Lung (tissue), 12 donors: Measurements from ENCODE around the gene PIK3AP1. TPM values are rescaled to one million over a fixed set of nuclear protein-coding genes. Genes with fewer than 3 reads are reported as not detected.
A peak's percentile ranks its signal among the peaks of the same experiment; 100 is the strongest.

Experiments
- ATAC-seq: fragments of 200-7000 bp; cut with Tn5 transposase; one replicate; pipeline ENCODE4 v1.9.1; 2020; ENCODE audit warnings: moderate number of reproducible peaks; ENCODE audit not compliant: insufficient read depth, low FRiP score
- DNase-seq, 3 donors: peaks; one replicate each; pipeline ENCODE4 v3.0.0-alpha.2; 2013 to 2017
- H3K27ac ChIP-seq, 2 donors: one replicate each; pipeline ENCODE4 v1.5.1; 2013; ENCODE audit warnings: mild to moderate bottlenecking in 2 of 2, moderate library complexity in 2 of 2, control low read depth in 1 of 2, inconsistent platforms in 1 of 2, low read depth in 1 of 2, low read length in 1 of 2
- H3K27me3 ChIP-seq, 3 donors: one replicate each; pipeline ENCODE4 v1.5.1; 2013; ENCODE audit warnings: low read length in 2 of 3; ENCODE audit not compliant: control insufficient read depth in 3 of 3, insufficient read depth in 3 of 3
- H3K36me3 ChIP-seq, 4 donors: one replicate each; pipeline ENCODE4 v1.5.1; 2013; ENCODE audit warnings: low read length in 4 of 4, mild to moderate bottlenecking in 1 of 4, moderate library complexity in 1 of 4; ENCODE audit not compliant: control insufficient read depth in 4 of 4, insufficient read depth in 4 of 4
- H3K4me1 ChIP-seq, 5 donors: one replicate each; pipeline ENCODE4 v1.5.1; 2013; ENCODE audit warnings: low read length in 5 of 5, mild to moderate bottlenecking in 2 of 5, moderate library complexity in 1 of 5; ENCODE audit not compliant: control insufficient read depth in 5 of 5, insufficient read depth in 5 of 5
- H3K4me3 ChIP-seq: one replicate; pipeline ENCODE4 v1.5.1; 2013; ENCODE audit warnings: mild to moderate bottlenecking, control low read depth, moderate library complexity
- H3K9ac ChIP-seq, 2 donors: one replicate each; pipeline ENCODE4 v1.5.1; 2013; ENCODE audit warnings: low read length in 2 of 2, control low read depth in 1 of 2; ENCODE audit not compliant: insufficient read depth in 1 of 2
- H3K9me3 ChIP-seq, 4 donors: one replicate each; pipeline ENCODE4 v1.5.1; 2013; ENCODE audit warnings: low read length in 3 of 4, mild to moderate bottlenecking in 1 of 4, moderate library complexity in 1 of 4; ENCODE audit not compliant: control insufficient read depth in 4 of 4, insufficient read depth in 3 of 4
- WGBS, 2 donors: extraction: QIAGEN DNeasy Blood & Tissue Kit; methylation state at CpG; one replicate each; pipeline ENCODE4 v1.1.7; 2013; 5-methylcytosine and 5-hydroxymethylcytosine counted together
- polyA plus RNA-seq, 2 donors: library from polyadenylated mRNA; stranded (reverse); fragments of 200-250 nt; gene quantifications; one replicate each; pipeline ENCODE4 v1.2.1, GENCODE V29; 2013
- total RNA-seq, 2 donors: library from RNA; depleted of rRNA in 1 of 2; stranded (reverse); fragments of >200 nt in 1 of 2; gene quantifications; one replicate each; pipeline ENCODE4 v1.2.1, GENCODE V29; 2014 to 2021
- TF ChIP-seq, protein P1 (sequence below): IDR thresholded peaks from 2 replicates; pipeline ENCODE4 v1.5.1; 2012; ENCODE audit warnings: mild to moderate bottlenecking; ENCODE audit errors: control extremely low read depth, extremely low read depth
- donor health status: control.
- donor health status: control.
- donor health status: Bipolar disorder and iron deficiency.
- donor health status: healthy.
- donor health status: DM: yes; HTN: yes; CAD: no.

PIK3AP1 gene
- total and polyA plus RNA-seq, 4 donors = 7.3 to 120 (median 30.4) TPM

DNA sequence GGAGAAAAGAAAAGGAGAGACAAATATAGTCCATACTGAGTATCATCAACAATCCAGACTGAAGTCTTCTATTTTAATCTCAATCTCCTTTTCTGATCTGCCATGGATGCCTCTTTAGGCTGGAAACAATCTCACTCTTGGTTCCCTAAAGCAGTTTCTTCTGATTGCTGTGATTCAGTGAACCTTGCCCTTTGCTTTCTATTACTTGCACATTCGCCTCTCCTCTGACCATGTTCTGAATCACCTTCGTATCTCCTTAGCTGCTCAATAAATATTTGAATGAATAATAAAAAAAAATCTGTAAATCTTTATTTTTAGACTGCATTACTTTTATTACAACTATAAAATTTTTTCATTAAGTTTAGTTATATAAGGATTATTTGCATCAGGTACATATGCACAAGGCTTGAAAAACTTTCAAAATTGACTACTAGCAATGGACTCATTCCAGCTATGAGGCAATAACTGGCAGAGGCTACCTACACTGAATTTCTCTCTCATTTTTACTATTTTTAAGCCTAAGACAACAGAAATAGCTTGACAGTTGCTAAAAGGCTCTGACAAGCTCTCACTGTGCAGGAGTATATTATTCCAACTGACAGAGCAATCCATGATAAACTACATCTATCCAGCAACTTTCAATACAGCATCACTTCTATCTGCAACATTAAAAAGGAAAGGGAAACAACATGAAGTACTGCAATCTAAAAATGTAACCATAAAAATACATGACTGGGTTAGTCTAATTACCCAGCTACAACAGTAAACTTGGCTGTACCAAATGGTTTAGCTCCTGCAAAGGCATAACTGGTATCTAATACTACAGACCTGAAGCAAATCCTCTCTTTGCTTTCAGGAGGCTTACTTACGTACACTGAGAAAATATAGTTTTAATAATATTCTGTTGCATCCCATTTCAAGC lies 159.1 kb downstream of the PIK3AP1 start:
- TF ChIP-seq, protein P1, sequence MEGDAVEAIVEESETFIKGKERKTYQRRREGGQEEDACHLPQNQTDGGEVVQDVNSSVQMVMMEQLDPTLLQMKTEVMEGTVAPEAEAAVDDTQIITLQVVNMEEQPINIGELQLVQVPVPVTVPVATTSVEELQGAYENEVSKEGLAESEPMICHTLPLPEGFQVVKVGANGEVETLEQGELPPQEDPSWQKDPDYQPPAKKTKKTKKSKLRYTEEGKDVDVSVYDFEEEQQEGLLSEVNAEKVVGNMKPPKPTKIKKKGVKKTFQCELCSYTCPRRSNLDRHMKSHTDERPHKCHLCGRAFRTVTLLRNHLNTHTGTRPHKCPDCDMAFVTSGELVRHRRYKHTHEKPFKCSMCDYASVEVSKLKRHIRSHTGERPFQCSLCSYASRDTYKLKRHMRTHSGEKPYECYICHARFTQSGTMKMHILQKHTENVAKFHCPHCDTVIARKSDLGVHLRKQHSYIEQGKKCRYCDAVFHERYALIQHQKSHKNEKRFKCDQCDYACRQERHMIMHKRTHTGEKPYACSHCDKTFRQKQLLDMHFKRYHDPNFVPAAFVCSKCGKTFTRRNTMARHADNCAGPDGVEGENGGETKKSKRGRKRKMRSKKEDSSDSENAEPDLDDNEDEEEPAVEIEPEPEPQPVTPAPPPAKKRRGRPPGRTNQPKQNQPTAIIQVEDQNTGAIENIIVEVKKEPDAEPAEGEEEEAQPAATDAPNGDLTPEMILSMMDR = no peak
- no peak overlapping the region for H3K4me3 ChIP-seq
- peaks cover 0 to 2% (median 0%) of the 10 kb centered on the region in 4 donors for H3K9me3 ChIP-seq
- no peaks in the 10 kb centered on the region for H3K27me3 ChIP-seq
- 96% methylated on average over 3 of the region's 3 CpGs for WGBS, 2 donors
- peaks cover 6 to 27% (median 25%) of the 10 kb centered on the region in 4 donors for H3K36me3 ChIP-seq
- ATAC-seq (no peak), DNase-seq (peak in 1 of 3 donors; percentile 16)
- H3K9ac ChIP-seq = no peak overlapping the region
- H3K27ac ChIP-seq = no peak overlapping the region
- H3K4me1 ChIP-seq = peaks cover 0 to 5% (median 0%) of the 10 kb centered on the region in 5 donors

DNA sequence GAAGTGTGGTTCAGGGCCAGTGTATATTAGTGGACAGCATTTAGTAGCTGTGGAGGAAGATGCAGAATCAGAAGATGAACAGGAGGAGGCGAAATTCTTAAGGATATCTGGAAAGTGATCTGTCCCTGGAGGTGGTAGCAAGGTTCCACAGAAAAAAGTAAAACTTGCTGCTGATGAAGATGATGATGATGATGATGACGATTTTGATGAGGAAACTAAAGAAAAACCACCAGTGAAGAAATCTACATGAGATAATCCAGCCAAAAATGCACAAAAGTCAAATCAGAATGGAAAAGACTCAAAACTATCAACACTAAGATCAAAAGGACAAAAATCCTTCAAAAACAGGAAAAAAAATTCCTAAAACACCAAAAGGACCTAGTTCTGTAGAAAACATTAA lies 159.8 kb downstream of the PIK3AP1 start:
- H3K4me1 ChIP-seq = peaks cover 0 to 5% (median 0%) of the 10 kb centered on the region in 5 donors
- no peak overlapping the region for H3K9ac ChIP-seq
- no peaks in the 10 kb centered on the region for H3K27me3 ChIP-seq
- no peak overlapping the region for H3K4me3 ChIP-seq
- peaks cover 6 to 28% (median 25%) of the 10 kb centered on the region in 4 donors for H3K36me3 ChIP-seq
- no peak for DNase-seq
- TF ChIP-seq, protein P1 = no peak
- 80 to 93% methylated on average over 2 of the region's 2 CpGs for WGBS, 2 donors
- ATAC-seq = no peak
- H3K9me3 ChIP-seq = peaks cover 0 to 2% (median 0%) of the 10 kb centered on the region in 4 donors
- no peak overlapping the region for H3K27ac ChIP-seq

DNA sequence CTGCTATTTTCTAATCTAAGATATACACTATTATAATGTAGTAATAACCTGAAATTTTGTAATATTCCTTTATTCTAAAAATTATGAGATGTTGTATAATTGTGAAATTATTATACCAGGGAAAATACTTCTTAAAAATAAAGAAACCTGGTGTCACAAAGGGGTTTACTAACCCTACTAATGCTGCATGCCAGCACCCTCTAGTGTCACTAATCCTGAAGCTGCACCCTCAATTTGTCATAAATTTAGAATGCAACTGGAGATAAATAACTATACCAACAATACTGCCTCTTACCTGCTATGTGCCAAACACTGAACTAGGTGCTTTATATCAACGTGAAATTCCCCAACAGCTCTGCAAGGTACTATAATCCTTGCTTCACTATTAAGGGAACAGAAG lies 164.3 kb downstream of the PIK3AP1 start:
- TF ChIP-seq, protein P1 = no peak
- no peak for ATAC-seq
- no peaks in the 10 kb centered on the region for H3K9me3 ChIP-seq

More for the DNA sequence above, 164.3 kb downstream of the PIK3AP1 start:
- DNase-seq = peak; percentile 18 to 48 (median 21)
- peaks cover 13 to 29% (median 25%) of the 10 kb centered on the region in 4 donors for H3K36me3 ChIP-seq
- no peak overlapping the region for H3K4me3 ChIP-seq
- no peaks in the 10 kb centered on the region for H3K27me3 ChIP-seq
- no peak overlapping the region for H3K27ac ChIP-seq
- WGBS, 2 donors = 81 to 88% methylated on average over 1 of the region's 1 CpG
- no peak overlapping the region for H3K9ac ChIP-seq
- no peaks in the 10 kb centered on the region for H3K4me1 ChIP-seq
